SHP77 treated with DMSO at 0.1 percent for 48 hours (cell line): ENCODE measurements around the gene MRPL57.
"Not testable (repeated sequence)": the region's sequence is repeated elsewhere in the genome, so short reads cannot be mapped to it uniquely, and the experiment has no call there.

Source experiments
- DNase-seq: peaks from one replicate; lab custom pipeline; 2025; lab: John Stamatoyannopoulos, UW

The MRPL57 gene

DNA sequence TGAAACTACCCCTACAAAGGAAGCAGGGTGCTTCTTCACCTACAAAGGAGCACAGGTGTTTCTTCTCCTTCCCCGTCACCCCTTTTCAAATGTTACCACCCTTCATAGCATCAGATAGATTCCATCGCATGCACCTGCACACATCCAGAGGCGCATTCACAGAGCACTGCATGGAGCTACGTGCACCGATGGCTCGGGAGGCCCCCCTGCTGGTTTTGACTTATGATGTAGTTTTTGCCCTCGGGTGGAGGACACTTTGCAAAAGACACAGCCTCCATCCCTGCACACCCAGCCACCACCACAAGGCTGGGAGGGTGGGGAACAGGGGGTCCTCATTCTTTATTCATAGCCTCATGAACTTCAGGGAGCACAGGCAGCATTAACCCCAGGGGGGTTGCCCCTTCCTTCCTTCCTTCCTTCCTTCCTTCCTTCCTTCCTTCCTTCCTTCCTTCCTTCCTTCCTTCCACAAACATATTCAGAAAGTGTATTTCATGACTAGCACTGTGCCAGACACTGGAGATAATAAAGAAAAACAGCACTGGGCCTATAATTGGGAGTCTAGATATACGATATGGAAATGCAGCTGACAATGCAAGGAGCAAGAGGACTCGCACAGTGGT, 21.3 kb downstream of the MRPL57 start:
- not testable (repeated sequence) for DNase-seq

DNA sequence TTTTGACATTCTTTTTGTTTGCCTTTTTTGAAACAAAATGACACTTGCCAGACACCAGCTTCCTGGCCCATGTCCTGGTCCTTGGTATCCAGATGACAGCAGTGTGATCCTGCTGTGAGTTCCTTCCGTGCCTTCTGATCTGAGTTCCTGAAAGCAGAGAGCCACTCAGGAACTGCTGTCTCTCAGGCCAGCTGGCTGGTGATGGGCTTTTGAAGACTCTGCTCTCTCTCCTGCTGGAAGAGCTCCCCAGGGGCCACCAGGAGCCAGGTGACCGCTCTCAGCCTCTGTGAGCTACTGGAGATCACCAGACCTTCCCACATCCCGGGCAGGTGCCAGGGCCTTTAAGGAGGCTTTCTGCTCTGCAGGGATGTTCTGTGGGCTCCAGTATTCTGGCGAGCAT, 21.9 kb downstream of the MRPL57 start:
- not testable (repeated sequence) for DNase-seq

DNA sequence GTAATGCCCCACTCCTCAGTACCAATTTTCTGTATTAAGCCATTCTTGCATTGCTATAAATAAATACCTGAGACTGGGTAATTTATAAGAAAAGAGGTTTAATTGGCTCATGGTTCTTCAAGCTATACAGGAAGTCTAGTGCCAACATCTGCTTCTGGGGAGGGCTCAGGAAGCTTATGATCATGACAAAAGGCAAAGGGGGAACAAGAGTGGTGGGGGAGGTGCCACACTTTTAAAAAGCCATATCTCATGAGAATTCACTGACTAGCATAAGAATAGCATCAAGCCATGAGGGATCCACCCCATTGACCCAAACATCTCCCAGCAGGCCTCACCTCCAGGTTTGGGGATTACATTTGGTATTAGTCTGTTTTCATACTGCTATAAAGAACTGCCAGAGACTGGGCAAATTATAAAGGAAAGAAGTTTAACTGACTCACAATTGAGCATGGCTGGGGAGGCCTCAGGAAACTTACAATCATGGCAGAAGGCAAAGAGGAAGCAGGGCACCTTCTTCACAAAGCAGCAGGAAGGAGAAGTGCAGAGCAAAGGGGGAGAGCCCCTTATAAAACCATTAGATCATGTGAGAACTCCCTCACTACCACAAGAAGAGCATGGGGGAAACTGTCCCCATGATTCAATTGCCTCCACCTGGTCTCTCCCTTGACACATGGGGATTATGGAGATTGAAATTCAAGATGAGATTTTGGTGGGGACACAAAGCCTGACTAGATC, 25.2 kb downstream of the MRPL57 start:
- not testable (repeated sequence) for DNase-seq

DNA sequence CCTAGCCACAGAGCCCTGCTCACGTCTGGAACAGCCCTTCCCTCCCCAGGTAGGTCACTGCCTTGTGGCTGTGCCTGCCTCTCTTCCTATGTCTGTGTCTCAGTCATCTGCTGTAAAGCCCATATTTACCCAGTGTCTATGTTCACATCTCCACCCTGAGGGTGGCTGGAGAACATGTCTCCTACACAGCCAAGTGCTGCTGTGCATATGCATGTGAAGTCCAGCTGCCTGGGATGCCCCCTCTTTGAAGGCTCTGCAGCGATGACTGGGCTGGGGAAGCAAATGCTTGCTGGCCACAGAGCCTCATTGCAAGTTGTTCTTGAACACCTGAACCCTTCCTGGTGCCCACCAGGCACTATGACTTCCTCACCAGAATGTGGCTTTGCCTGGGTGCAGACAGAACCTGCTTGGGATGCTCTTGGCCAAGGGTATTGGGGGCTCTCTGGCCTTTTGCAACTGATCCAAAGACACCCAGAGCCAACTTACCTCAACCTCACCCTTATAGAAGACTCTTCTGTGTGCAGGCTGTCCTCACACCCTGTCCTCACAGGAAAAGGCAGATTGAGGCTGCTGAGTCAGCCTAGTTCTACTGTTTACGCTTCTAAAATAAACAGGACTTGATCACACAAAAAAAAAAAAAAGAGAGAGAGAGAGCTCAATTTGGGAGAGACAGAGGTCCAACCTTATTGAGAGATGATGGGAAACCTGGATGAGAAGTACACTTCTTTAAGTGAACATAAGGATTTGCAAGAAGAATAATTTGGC, 26.5 kb downstream of the MRPL57 start:
- no peak for DNase-seq

DNA sequence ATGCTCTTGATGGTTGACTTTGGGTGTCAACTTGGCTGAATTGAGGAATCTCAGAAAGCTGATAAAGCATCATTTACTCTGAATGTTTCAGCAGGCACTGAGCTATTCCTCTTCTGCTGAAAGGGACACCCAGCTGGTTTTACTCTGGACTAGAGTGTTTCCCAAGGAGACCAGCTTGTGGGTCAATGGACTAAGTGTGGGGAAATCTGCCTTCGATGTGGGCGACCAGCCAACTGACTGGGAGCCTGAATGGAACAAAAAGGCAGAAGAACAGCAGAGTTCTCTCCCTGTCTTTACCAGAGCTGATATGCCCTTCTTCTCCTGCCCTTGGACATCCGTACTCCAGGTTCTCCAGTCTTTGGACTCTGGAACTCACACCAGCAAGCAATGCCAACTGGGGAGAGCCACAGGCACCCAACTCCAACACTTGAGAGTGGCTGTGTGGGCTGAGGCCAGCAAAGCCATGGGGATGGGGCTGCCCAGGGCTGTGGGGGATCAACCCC, 32.2 kb downstream of the MRPL57 start:
- no peak for DNase-seq

DNA sequence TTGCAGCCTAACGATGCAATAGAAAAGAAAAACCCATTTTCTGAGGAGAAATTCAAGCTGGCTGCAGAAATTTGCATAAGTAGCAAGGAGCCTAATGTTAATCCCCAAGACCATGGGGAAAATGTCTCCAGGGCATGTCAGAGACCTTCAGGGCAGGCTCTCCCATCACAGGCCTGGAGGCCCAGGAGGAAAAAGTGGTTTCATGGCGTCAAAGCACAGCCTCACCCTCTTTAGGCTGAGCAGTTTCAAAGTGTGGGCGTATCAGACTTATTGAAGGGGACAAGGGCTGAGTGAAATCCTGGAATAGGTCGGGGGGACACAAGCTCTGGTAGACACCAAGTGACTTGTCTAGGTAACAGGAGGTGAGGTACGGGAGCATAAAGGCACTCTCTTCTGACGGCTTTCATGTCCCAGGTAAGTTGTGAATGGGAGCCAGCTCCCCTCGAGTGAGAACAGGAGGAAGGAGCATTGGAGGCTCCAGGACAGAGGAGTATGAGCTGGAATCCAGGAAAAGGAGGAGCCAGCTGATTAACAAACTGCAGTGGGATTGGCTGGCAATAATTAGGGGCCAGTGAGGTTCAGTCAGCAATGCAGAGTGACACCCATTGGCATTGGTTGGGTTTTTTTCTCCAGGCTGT, 35.8 kb downstream of the MRPL57 start:
- DNase-seq = no peak

DNA sequence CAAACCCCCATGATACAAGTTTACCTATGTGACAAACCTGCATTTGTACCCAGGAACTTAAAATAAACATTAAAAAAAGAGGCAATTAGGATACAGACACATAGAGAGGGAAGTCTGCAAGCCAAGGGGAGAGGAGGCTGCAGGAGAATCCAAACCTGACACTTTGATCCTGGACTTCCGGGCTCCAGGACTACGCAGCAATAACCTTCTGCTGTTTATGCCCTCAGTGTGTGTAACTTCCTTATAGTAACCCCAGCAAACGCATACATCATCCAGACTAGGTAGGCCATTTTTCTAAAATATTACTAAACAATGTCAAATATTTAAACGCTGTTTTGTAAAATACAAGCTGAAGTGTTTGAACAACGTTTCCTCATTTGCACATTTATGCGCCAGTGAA, 39.0 kb downstream of the MRPL57 start:
- not testable (repeated sequence) for DNase-seq

DNA sequence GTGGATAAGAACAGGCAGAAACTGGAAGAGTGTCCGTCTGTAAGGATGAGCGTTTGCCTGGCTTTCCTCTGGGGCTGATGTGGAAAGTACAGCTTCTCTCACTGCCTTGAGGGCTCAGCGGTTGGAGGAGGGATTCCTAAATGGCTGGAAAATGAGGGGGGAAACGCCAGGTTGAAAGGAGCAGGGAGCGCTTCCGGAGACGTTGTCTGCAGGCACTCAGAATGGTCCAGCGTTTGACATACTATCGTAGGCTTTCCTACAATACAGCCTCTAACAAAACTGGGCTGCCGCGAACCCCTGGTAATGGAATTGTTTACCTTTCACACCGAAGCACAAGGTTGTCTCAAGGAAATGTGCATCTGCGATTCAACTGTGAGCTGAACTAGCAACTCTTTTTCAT, 39.9 kb downstream of the MRPL57 start:
- no peak for DNase-seq

DNA sequence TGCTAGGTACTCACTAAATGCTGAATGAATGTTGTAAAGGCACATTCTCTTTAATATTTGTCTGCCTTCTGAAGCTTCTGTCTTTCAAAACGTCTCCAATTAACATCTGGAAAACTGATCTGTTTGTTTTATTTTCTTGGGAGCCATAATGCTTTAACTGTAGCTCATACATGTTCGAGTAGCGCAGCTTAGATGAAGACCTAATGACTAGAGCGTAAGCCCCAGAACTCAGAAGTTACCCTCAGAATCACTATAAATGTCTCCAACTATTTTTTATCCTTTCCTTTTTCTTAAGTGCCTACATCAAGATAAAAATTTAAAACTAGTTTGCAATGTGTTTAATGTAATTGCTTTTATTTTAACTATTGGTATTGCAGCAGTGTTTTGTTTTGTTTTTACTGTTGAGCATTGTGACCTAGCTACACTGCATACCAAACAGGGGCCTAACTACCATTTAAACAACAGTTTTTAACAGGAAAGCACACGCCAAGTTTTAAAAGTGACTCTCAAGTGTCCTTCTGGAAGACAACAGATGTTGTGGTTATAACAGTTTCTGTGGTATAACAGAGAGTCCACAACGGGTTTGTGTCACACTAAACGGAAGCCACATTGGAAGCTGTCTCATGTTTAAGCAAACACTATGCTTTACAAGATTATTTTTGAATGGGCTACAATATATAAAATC, 42.0 kb downstream of the MRPL57 start:
- no peak for DNase-seq

DNA sequence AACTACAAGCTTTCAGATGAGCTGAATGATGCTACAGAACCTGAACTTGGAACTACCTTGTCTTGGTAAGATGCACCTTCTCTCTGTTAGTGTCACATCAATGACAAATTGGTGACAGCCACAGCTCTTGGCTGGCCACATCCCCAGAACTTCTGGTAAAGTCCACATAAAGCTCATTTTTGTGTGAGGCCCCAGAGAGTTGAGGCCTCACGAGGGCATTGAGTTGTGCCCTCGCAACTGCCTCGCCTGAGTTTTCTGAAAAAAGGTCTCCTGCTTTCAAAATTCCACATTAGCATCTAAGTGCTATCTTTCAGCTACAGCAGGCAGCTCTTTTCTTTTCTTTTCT, 42.6 kb downstream of the MRPL57 start:
- no peak for DNase-seq

DNA sequence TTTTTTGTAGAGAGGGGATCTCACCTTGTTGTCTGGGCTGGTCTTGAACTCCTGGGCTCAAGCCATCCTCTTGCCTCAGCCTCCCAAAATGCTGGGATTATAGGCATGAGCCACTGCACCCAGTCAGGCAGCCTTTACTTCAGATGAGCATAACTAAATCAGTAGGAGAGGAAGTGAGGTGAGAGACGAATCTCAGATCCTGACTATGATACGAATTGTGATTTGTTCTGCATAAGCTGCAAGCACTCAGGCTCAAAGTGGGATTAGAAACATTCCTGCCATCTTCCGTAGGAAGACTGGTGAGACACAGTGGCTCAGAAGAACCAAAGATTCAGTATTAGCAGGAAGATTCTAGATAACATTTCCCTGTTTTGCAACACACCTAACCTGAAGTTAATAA, 43.3 kb downstream of the MRPL57 start:
- DNase-seq = not testable (repeated sequence)

DNA sequence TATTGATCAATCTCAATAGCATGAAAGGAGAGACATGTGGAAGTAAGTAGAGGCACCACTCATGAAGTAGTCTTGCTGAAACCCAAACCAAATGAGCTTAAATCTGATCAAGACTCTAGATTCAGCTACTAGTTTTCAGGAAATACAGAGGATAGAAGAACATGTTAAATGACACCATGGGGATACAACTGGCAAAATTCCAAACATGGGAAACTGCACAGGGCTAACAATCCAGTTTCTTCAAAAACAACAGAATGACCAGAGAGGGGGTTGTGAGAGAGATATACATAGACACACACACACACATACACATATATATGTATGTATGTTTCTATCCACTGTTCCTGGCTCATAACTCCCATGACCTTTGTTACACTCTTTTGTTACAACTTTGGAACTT, 44.8 kb downstream of the MRPL57 start:
- no peak for DNase-seq

DNA sequence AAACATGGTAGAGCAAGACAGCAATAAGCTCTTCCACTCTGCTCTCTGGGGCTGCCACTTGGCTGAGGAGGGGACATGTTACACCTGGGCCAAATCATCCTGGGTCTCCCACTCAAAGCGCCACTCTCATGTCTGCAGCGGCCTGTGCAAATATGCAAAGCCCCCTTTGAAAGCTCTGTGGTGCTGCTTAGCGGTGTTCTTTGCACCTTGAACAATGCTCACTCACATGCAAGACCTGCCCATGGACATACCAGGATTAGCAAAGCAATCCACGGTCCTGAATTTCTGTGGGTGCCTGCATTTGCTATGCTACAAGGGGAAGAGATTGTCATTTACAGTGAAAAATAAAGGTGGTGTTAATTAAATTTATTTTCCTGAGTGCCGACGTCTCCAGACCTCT, 48.6 kb downstream of the MRPL57 start:
- DNase-seq = no peak

DNA sequence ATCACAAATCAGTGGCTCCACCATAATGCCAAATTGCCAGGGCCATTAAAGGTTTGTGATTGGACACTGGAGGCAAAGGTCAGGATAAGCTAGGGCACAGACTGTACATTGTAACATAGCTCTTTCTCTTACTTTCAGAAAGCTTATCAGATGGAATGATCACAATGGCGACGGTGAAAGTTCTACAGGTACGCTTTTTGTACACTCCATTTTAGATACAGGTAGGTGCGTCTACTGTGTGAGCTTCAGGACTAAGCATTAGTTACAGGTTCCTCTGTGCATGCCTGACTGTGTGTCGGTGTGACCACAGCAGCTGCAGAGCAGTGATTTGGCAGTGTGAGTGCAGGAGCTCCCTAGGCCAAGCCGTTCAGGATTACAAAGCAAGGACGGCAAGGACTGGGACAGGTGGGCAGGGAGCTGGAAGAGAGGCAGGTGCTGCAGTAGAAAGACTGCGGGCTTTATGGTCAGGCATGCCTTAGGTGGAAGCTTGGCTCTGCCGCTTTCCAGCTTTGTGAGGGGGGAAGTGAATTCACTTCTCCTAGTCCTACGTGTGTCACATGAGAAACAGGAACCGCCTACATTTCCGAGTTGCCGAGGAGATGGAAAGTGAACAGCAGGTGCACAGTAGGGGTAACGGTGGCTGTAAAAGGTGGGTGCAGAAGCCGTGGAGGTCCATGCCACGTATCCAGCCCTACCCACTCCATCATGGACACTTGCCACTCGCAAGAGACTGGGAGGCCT, 49.6 kb downstream of the MRPL57 start:
- DNase-seq = no peak

DNA sequence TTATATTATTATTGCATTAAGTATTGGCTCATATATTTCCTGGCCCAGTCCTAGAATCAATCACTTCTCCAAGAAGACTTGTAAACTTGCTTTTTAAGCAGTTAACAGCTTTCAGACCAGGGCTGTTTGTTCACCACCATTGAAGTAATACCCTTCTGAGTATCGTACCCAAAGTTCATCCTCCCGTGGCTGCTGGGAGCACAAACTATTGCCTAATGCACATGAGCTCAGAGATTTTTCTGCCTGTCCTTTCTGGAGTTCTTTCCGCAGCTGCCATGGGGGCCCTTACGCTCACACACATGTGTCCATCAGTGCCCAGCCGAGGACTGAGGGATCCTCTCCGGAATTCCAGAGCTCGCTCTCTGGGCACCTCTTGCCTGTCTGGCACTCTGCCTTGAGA, 51.5 kb downstream of the MRPL57 start:
- DNase-seq = no peak
